B cell (primary cell): ENCODE results near the gene MNT. TPM values are rescaled to one million over a fixed set of nuclear protein-coding genes. Genes with fewer than 3 reads are reported as not detected.

Experiments used
- ATAC-seq: fragments of 200-7000 bp; cut with Tn5 transposase; one replicate; pipeline ENCODE4 v1.10.0; 2021; ENCODE audit warnings: low read depth, mild to moderate bottlenecking, moderate number of reproducible peaks, moderate library complexity
- CTCF ChIA-PET: fragments of 350-600 bp; sonication (Branson Sonifier 250); formaldehyde crosslinking; loops from one replicate; lab custom pipeline; 2021; ENCODE audit warnings: antibody characterized with exemption, inconsistent platforms; lab: Charles Lee
- POLR2A ChIA-PET: fragments of 350-600 bp; sonication (Branson Sonifier 250); formaldehyde crosslinking; loops from one replicate; lab custom pipeline; 2021; ENCODE audit warnings: antibody characterized with exemption; lab: Charles Lee
- DNase-seq: peaks from one replicate; pipeline ENCODE4 v3.0.0; 2013
- H2AFZ ChIP-seq: 2 replicates; pipeline ENCODE4 v1.6.1; 2012; ENCODE audit warnings: mild to moderate bottlenecking, low read depth, low read length; ENCODE audit not compliant: insufficient read depth, poor library complexity, severe bottlenecking
- H3K27ac ChIP-seq, 2 donors: 1 replicate in 1 of 2; 2 replicates in 1 of 2; pipeline ENCODE4 v1.5.1; 2012 to 2013; ENCODE audit warnings: low read length in 2 of 2, mild to moderate bottlenecking in 2 of 2, moderate library complexity in 1 of 2
- H3K27me3 ChIP-seq, 4 experiments: fragments of 200-600 bp in 1 of 4; sonication (generic) in 1 of 4; replicated peaks in 1 of 4; 1 replicate in 2 of 4; 2 replicates in 2 of 4; pipeline versions ENCODE4 v1.6.1 to v1.7.0; 2013 to 2016; ENCODE audit warnings: low read length in 3 of 4, mild to moderate bottlenecking in 2 of 4, mixed read lengths in 1 of 4, moderate library complexity in 1 of 4; ENCODE audit not compliant: insufficient read depth in 4 of 4, control insufficient read depth in 3 of 4; ENCODE audit errors: control extremely low read depth in 1 of 4
- H3K36me3 ChIP-seq, 2 experiments: replicated peaks in 1 of 2; 1 replicate in 1 of 2; 2 replicates in 1 of 2; pipeline versions ENCODE4 v1.6.1 to v1.7.1; 2013; ENCODE audit warnings: low read length in 1 of 2; ENCODE audit not compliant: insufficient read depth in 2 of 2, control insufficient read depth in 1 of 2; ENCODE audit errors: control extremely low read depth in 1 of 2, extremely low read depth in 1 of 2
- H3K4me1 ChIP-seq, 2 donors: fragments of 200-600 bp in 1 of 2; sonication (generic) in 1 of 2; 1 replicate in 1 of 2; 2 replicates in 1 of 2; pipeline versions ENCODE4 v1.5.1 to v1.6.1; 2013 to 2017; ENCODE audit warnings: low read length in 2 of 2; ENCODE audit not compliant: control insufficient read depth in 2 of 2, insufficient read depth in 2 of 2
- H3K4me2 ChIP-seq: replicated peaks from 2 replicates; pipeline ENCODE3; 2012; ENCODE audit warnings: mild to moderate bottlenecking, low read depth, low read length; ENCODE audit not compliant: poor library complexity, severe bottlenecking
- H3K4me3 ChIP-seq, 5 experiments: fragments of 200-600 bp in 1 of 5; sonication (generic) in 1 of 5; 1 replicate in 3 of 5; 2 replicates in 2 of 5; pipeline versions ENCODE4 v1.5.1 to v1.7.0; 2011 to 2016; ENCODE audit warnings: low read length in 4 of 5, mild to moderate bottlenecking in 4 of 5, low read depth in 2 of 5, control low read depth in 1 of 5, moderate library complexity in 1 of 5; ENCODE audit not compliant: insufficient read depth in 1 of 5; ENCODE audit errors: control extremely low read depth in 1 of 5, extremely low read depth in 1 of 5
- H3K79me2 ChIP-seq: fragments of 200-600 bp; sonication (generic); one replicate; pipeline ENCODE4 v1.6.0; 2016; ENCODE audit warnings: low read length; ENCODE audit not compliant: control insufficient read depth, insufficient read depth
- H3K9ac ChIP-seq: fragments of 200-600 bp; sonication (generic); 2 replicates; pipeline ENCODE4 v1.6.1; 2017; ENCODE audit warnings: mild to moderate bottlenecking, low read length, moderate library complexity
- H3K9me3 ChIP-seq, 3 donors: one replicate each; pipeline versions ENCODE4 v1.6.1 to v1.7.1; 2013; ENCODE audit warnings: low read length in 2 of 3; ENCODE audit not compliant: control insufficient read depth in 2 of 3, insufficient read depth in 1 of 3; ENCODE audit errors: control extremely low read depth in 1 of 3
- H4K20me1 ChIP-seq: 2 replicates; pipeline ENCODE4 v1.6.0; 2012; ENCODE audit warnings: mild to moderate bottlenecking, low read length; ENCODE audit not compliant: insufficient read depth, control insufficient read depth, poor library complexity, severe bottlenecking
- H3K27ac Mint-ChIP-seq: one replicate; pipeline ENCODE4 v1.8.0; 2021; ENCODE audit warnings: mixed read lengths
- H3K27me3 Mint-ChIP-seq: one replicate; pipeline ENCODE4 v1.8.0; 2021; ENCODE audit warnings: mixed read lengths
- H3K4me1 Mint-ChIP-seq: one replicate; pipeline ENCODE4 v1.8.0; 2021; ENCODE audit warnings: mixed read lengths
- H3K4me3 Mint-ChIP-seq: one replicate; pipeline ENCODE4 v1.8.0; 2021; ENCODE audit warnings: mixed read lengths
- H3K9me3 Mint-ChIP-seq: one replicate; pipeline ENCODE4 v1.8.0; 2022; ENCODE audit warnings: mixed read lengths; ENCODE audit not compliant: insufficient read depth
- CTCF ChIP-seq: fragments of 200-600 bp; IDR thresholded peaks from one replicate; pipeline ENCODE4 v1.8.0; 2022; ENCODE audit warnings: antibody characterized with exemption, mild to moderate bottlenecking
- EZH2 ChIP-seq: IDR thresholded peaks from 2 replicates; pipeline ENCODE4 v1.6.1; 2012; ENCODE audit warnings: borderline replicate concordance, low read depth, mild to moderate bottlenecking, moderate library complexity, low read length; ENCODE audit not compliant: insufficient read depth, poor library complexity, severe bottlenecking
- WGBS: methylation state at CpG from one replicate; pipeline ENCODE4 v1.1.5; 2013; ENCODE audit warnings: missing lambda C conversion rate; ENCODE audit not compliant: insufficient coverage; 5-methylcytosine and 5-hydroxymethylcytosine counted together
- intact Hi-C: fragments of 100-400 bp; cut with micrococcal nuclease; formaldehyde crosslinking; loops from one replicate; pipeline ENCODE4 v1.10.0; 2022
- polyA plus RNA-seq: library from polyadenylated mRNA; depleted of rRNA; stranded (reverse); fragments of >200 nt; gene quantifications from 2 replicates; pipeline ENCODE4 v1.2.3, GENCODE V29; 2012
- total RNA-seq, 2 donors: library from RNA; stranded (reverse); fragments of 120-200 nt in 1 of 2; gene quantifications; 1 replicate in 1 of 2; 2 replicates in 1 of 2; pipeline versions ENCODE4 v1.2.3 to v1.2.4, GENCODE V29; 2013 to 2022

Gene MNT
- total and polyA plus RNA-seq, 2 donors (not counting 1 experiment from before 2014, with no cell fraction given) = 20.0 to 68.5 TPM

GRCh38 chr17:2371183-2372130 is 29.4 kb downstream of the MNT start:
- TF ChIP-seq CTCF (no peak), EZH2 (no peak)
- ATAC-seq = no peak
- no peaks in the 10 kb centered on the region for H3K27me3 Mint-ChIP-seq
- no peaks in the 10 kb centered on the region for H3K4me1 ChIP-seq
- ChIA-PET CTCF (interaction anchor here (0.7 to 2.7 kb wide), 3 partner anchors 11 to 45 kb away, joined by 3 to 11 read pairs (median 4); no protein-coding TSS in a partner anchor), POLR2A (no interaction called here)
- H3K79me2 ChIP-seq = no peaks in the 10 kb centered on the region
- no peak overlapping the region for H3K9ac ChIP-seq
- WGBS = 97% methylated on average over 25 of the region's 30 CpGs
- H3K4me3 ChIP-seq = no peak overlapping the region
- no peaks in the 10 kb centered on the region for H3K27me3 ChIP-seq
- no peak overlapping the region for H3K27ac Mint-ChIP-seq
- no peak overlapping the region for H3K27ac ChIP-seq
- H3K9me3 ChIP-seq = no peaks in the 10 kb centered on the region
- peaks cover 0 to 5% of the 10 kb centered on the region in 2 experiments for H3K36me3 ChIP-seq
- no peaks in the 10 kb centered on the region for H3K9me3 Mint-ChIP-seq
- intact Hi-C loops = no loop called here
- H4K20me1 ChIP-seq = no peaks in the 10 kb centered on the region
- DNase-seq = no peak
- no peaks in the 10 kb centered on the region for H3K4me1 Mint-ChIP-seq
- no peak overlapping the region for H2AFZ ChIP-seq
- no peak overlapping the region for H3K4me2 ChIP-seq
- H3K4me3 Mint-ChIP-seq = no peak overlapping the region

- peaks cover 0 to 5% of the 10 kb centered on the region in 2 experiments for H3K36me3 ChIP-seq
- no peak overlapping the region for H3K9ac ChIP-seq
- Mint-ChIP-seq H3K4me1 (no peaks in the 10 kb centered on the region), H3K4me3 (no peak overlapping the region), H3K27ac (no peak overlapping the region), H3K27me3 (no peaks in the 10 kb centered on the region), H3K9me3 (no peaks in the 10 kb centered on the region)
- CTCF ChIA-PET = interaction anchor here (1.4 to 2.7 kb wide), 2 partner anchors 12 to 46 kb away, joined by 4 to 11 read pairs; no protein-coding TSS in a partner anchor
- ATAC-seq (no peak), DNase-seq (no peak)
- intact Hi-C loops = no loop called here
- H3K9me3 ChIP-seq = no peaks in the 10 kb centered on the region
- H3K4me3 ChIP-seq = no peak overlapping the region
- POLR2A ChIA-PET = interaction anchor here (1.3 kb wide), 1 partner anchor 31 kb away, joined by 3 read pairs; no protein-coding TSS in a partner anchor
- H3K27me3 ChIP-seq = no peaks in the 10 kb centered on the region
- no peaks in the 10 kb centered on the region for H4K20me1 ChIP-seq
- TF ChIP-seq EZH2 (no peak), CTCF (no peak)
- H3K27ac ChIP-seq = no peak overlapping the region
- no peak overlapping the region for H2AFZ ChIP-seq
- no peak overlapping the region for H3K4me2 ChIP-seq
- WGBS = 96% methylated on average over 11 of the region's 11 CpGs
- H3K4me1 ChIP-seq = no peaks in the 10 kb centered on the region
- no peaks in the 10 kb centered on the region for H3K79me2 ChIP-seq
Measured at GRCh38 chr17:2370211-2370589, 30.7 kb downstream of the MNT start.
